ENCODE measurements around the gene L1TD1.
"Not testable (repeated sequence)": the region's sequence is repeated elsewhere in the genome, so short reads cannot be mapped to it uniquely, and the experiment has no call there.

The L1TD1 gene

DNA sequence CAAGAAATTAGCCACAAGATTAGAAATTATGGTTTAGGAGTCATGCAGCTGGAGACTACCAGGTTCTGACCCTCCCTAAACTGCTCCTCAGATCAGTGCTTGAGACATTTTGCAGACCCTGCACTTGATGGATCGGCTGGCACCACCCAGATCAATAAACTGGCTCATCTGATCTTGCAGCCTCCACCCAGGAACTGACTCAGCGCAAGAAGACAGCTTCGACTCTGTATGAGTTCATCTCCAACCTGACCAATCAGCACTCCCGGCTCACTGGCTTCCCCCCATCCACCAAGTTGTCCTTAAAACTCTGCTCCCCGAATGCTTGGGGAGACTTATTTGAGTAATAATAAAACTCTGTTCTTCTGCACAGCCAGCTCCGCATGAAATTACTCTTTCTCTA is 40.0 kb downstream of the L1TD1 start:
- no peak for DNase-seq (ENCODE audit: low read depth in 2 of 2)

DNA sequence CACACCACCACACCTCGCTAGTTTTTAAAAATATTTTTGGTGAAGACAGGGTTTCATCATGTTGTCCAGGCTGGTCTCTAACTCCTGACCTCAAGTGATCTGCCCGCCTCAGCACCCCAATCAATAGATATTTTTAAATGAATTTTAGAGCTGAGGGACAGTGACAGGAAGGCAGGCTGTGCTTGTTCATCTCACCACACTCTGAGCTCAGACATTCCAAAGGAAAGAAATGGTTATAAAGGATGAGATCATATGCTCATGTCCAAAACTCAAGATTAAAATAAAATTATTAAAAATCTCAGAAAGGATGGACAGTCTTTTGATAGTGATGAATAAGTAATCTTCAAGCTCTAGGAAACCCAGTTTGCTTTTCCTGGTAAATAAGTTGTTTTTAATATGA is 40.9 kb downstream of the L1TD1 start:
- no peak for DNase-seq (ENCODE audit: low read depth in 2 of 2)

DNA sequence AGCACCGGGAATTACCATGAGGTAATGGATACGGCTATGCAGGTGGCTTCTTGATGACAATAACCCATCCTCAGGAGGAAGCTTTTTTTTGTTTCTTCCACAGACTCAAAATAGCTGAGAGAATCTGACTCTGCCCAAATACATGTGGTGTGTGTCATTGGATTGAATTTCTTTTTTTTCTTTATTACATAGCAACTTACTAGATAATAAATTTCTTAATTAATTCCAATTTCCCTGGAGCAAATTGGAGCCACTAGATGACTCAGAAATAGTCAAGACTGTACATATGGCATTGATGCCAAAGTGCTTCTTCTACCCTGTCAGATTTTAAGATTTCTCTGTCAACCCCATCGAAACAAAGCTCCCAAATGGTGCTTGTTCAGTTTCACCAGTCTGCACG is 42.7 kb downstream of the L1TD1 start:
- DNase-seq (ENCODE audit: low read depth in 2 of 2), result no peak

DNA sequence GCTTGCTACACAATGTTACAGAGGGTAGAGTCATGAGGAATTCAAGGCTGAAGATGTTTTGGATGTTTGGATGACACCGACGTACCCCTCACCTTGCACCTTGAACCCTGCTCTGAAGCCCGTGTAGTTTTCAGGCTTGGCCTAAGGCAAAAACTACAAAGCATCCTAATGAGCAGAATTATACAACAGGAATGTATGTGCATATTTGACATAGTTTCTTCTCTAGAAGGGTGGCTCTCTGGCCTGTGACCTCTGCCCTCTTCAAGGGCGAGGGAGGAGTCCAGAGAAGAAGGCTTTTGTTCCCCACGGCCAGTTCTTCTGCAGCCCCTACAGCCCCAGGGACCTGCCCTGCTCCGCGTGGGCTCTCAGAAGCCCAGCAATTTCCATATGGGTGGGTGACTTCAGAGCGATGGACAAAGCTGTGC is 43.3 kb downstream of the L1TD1 start:
- DNase-seq (ENCODE audit: low read depth in 2 of 2), result no peak

DNA sequence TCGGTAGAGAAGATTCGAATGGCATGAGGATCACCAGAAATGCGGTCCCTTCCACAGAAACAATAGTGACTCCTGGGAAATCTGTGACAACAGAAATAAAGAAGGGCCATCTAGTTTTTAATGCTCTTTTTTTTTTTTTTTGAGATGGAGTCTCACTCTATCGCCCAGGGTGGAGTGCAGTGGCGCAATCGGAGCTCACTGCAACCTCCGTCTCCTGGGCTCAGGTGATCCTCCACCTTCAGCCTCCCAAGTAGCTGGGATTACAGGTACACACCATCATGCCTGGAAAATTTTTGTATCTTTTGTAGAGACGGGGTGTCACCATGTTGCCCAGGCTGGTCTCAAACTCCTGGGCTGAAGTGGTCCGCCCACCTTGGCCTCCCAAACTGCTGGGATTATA is 43.9 kb downstream of the L1TD1 start:
- no peak for DNase-seq (ENCODE audit: low read depth in 2 of 2)

DNA sequence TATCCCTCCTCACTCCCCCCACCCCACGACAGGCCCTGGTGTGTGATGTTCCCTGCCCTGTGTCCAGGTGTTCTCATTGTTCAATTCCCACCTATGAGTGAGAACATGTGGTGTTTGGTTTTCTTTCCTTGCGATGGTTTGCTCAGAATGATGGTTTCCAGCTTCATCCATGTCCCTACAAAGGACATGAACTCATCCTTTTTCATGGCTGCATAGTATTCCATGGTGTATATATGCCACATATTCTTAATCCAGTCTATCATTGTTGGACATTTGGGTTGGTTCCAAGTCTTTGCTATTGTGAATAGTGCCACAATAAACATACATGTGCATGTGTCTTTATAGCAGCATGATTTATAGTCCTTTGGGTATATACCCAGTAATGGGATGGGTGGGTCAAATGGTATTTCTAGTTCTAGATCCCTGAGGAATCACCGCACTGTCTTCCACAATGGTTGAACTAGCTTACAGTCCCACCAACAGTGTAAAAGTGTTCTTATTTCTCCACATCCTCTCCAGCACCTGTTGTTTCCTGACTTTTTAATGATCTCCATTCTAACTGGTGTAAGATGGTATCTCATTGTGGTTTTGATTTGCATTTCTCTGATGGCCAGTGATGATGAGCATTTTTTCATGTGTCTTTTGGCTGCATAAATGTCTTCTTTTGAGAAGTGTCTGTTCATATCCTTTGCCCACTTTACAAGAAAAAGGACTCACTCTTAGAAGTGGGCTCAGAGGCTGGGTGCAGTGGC is 45.2 kb downstream of the L1TD1 start:
- not testable (repeated sequence) for DNase-seq (ENCODE audit: low read depth in 2 of 2)

DNA sequence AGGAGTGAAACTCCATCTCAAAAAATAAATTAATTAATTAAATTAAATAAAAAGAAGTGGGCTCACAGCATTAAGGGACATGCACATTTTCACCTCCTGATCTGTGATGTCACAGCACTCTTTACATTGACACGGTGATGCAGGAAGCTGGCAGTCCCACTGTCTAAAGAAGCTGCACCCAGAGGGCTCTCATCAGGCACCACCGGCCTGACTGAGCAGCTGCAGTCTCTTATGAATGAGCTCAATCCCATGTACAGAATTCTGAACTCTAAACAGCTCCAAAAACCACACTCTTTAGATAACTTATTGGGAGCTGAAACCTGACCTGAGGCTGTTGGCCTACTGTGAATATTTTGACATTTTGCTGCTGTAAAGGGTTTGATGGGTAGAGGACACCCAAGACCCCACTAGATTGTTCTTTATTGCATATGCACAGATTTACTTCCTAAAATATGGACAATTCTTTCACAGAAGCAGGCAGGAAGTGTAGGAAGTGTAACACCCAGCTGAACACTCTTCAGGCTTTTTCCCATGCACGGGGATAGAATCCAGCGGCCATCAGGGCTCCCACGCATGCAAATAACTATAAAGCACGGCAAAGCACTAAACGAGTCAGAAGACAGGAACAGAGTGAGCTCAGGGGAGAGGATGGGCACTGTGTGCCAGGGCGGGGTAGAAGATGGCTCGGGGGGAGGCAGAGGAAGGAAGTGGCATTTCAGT is 46.2 kb downstream of the L1TD1 start:
- no peak for DNase-seq (ENCODE audit: low read depth in 2 of 2)

DNA sequence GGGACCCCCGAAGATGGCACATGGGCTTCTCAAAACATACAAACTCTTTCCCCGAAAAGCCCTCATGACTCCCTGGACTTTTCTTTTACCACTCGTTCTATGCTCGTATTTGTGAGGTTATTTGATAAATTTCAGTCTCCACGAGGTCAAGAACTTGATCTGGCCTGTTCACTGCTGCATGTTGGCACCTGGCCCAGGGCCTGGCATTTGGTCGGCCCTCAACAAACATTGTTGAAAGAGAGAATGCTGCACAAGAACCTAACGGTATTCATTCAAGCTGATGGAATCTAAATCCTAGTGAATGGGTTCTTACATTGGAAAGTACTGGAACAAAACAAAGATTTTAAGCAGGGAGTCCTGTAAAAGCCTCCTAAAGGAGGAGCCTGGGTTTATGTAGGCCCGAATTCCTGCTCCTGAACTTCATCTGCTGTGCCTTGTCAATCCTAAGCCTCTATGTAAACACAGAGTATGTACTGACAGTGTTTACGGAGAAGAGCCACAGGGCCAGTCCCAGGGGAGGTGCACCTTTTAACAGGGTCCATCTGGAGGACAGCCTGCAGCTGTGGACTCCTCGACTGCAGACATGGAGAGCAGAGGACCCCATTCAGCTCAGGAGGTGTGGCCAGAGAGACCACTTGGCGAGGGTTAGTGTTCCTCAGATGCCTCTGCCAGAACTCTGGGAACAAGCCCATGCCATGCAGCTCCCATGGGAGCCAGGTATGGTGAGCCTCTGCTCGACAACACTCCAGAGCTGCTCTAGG is 46.9 kb downstream of the L1TD1 start:
- no peak for DNase-seq (ENCODE audit: low read depth in 2 of 2)

DNA sequence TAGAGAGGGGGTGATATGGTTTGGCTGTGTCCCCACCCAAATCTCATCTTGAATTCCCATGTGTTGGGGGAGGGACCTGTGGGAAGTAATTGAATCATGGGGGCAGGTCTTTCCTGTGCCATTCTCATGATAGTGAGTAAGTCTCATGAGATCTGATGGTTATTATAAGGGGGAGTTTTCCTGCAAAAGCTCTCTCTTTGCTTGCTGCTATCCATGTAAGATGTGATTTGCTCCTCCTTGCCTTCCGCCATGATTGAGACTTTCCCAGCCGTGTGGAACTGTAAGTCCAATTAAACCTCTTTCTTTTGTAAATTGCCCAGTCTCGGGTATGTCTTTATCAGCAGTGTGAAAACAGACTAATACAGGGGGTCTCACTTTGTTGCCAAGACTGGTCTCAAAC is 49.7 kb downstream of the L1TD1 start:
- DNase-seq (ENCODE audit: low read depth in 2 of 2), result not testable (repeated sequence)

DNA sequence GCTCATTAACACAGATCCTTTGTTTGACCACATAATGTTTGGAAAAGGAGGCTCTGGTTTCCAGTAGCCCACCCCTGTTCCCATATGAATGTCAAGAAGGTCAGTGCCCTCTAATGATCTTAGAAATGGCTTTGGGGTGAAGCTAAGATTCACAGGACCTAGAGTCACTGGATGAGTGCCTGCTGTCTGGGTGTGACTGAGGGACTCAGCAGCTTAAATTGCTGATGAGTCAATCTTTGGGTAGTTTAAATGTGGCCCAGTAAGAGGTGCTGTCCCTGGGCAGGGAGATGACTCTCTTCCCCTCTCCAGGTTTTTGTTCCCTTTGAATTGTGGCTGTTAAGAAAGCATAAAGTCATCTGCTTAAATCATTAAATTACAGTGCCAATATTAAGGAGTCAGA is 50.6 kb downstream of the L1TD1 start:
- no peak for DNase-seq (ENCODE audit: low read depth in 2 of 2)

DNA sequence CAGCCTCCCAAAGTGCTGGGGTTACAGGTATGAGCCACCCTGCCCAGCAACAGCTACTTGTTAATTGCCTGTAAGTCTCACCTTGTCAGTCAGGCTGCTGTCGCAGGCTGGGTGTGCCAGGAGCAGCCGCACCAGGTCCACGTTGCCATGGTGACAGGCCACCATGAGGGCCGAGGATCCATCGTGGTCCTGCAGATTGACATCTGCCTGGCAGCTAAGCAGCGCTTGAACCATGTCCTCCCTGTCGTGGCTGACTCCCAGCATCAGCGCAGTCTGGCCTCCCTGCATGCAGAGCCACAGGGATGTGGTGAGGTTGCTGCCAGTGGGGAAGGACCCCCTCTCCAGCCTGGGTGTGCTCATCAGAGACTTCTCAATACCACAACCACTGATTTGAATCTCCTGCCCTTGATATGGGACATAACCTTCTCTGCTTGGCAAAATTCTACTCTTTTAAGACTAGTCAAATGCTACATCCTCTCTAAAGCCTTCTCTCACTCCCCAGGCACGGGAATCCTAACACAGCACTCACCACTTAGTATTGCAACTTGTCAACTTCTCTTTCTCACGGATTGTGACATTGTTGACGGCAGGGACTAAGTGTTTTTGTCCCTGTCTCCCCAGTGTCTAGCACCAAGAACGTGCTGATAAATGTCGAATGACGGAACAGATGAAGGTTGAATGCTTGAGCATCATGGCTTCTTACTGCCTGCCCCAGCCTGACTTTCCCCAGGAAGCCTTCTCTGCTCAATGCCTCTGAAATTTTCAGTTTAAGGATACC is 52.9 kb downstream of the L1TD1 start:
- DNase-seq (ENCODE audit: low read depth in 2 of 2), result no peak

DNA sequence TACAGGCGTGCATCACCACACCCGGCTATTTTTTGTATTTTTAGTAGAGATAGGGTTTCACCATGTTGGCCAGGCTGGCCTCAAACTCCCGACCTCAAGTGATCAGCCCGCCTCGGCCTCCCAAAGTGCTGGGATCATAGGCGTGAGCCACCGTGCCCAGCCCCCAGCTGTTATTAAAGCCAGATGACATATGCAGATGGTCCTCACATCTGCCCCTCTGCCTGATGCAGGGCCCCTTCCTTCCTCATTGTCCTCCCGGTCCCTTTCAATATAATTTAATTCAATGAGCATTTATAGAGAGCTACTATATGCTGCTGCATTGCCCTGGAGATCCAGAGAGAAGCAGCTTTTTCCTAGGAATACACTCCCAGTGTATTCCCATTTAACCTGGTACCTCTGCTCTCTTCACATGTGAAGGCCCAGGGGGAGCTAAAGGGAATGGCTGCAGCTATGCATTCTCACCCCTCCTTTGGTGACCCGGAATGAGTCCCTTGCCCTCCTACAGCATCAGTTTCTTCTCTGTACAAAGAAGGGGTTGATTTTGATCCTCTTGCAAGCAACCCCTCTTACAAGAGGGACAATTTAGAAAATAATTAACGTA is 55.6 kb downstream of the L1TD1 start:
- DNase-seq (ENCODE audit: low read depth in 2 of 2), result no peak

DNA sequence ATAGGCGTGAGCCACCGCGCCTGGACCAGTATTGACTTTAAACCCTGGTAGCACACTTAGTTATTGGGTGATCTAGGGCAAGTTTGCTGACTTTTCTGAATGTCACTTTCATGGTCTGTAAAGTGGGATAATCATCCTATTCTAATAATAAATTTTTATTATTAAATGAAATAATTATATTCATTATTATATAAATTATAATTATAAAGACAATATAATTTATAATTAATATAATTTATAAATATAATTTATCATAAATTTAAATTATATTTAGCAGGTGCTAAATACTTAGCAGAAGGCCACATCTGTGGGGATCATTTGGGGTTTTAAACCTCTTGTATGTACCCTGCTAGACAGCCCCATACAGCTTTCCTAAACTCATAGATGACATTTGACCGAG is 64.9 kb downstream of the L1TD1 start:
- DNase-seq (ENCODE audit: low read depth in 2 of 2), result no peak

DNA sequence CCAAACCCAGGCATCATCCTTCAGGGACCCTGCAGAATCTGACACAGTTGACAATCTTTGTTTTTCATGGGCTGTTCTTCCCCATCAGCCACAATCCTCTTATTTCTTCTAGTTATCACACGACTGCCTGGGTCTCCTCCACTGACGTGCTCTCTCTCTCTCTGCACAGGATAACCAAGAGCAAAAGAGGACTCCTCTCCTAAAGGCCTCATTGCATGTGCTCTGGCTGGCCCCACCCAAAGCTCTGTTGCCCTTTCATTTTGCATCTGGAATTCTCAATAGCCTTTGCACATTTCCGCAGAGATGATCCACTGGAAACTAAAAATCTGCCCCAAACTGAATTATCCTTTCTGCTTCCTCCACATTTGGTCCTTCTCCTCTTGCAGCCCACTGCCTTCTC is 66.0 kb downstream of the L1TD1 start:
- no peak for DNase-seq (ENCODE audit: low read depth in 2 of 2)

Data from stimulated activated CD8-positive, alpha-beta memory T cell treated with anti-CD3 and anti-CD28 coated beads, Interleukin-15, amount 100 ng/mL, for 48 hours (primary cell).